Activated naive CD4-positive, alpha-beta T cell treated with anti-CD3 and anti-CD28 coated beads, Interleukin-2, amount 10 ng/mL, durations not matched to agents 7 days and 5 days (primary cell): ENCODE results near the gene KANK3.
"Not testable (repeated sequence)": the region's sequence is repeated elsewhere in the genome, so short reads cannot be mapped to it uniquely, and the experiment has no call there.

Experiments
- CTCF ChIA-PET: fragments of 350-600 bp; sonication (Branson Sonifier 250); formaldehyde crosslinking; loops from one replicate; lab custom pipeline; 2021; ENCODE audit warnings: antibody characterized with exemption; lab: Charles Lee
- DNase-seq: peaks from one replicate; pipeline ENCODE4 v3.0.0-alpha.2; 2020
- H3K27ac Mint-ChIP-seq: one replicate; pipeline ENCODE4 v1.8.0; 2021; ENCODE audit warnings: mild to moderate bottlenecking, moderate library complexity, mixed read lengths
- H3K27me3 Mint-ChIP-seq: one replicate; pipeline ENCODE4 v1.8.0; 2021; ENCODE audit warnings: mild to moderate bottlenecking, mixed read lengths
- H3K36me3 Mint-ChIP-seq: one replicate; pipeline ENCODE4 v1.8.0; 2021; ENCODE audit warnings: mixed read lengths
- H3K4me1 Mint-ChIP-seq: one replicate; pipeline ENCODE4 v1.8.0; 2021; ENCODE audit warnings: mixed read lengths
- H3K4me3 Mint-ChIP-seq: one replicate; pipeline ENCODE4 v1.8.0; 2021; ENCODE audit warnings: mild to moderate bottlenecking, moderate library complexity, mixed read lengths
- H3K9me3 Mint-ChIP-seq: one replicate; pipeline ENCODE4 v1.8.0; 2021; ENCODE audit warnings: mixed read lengths

KANK3 gene

DNA sequence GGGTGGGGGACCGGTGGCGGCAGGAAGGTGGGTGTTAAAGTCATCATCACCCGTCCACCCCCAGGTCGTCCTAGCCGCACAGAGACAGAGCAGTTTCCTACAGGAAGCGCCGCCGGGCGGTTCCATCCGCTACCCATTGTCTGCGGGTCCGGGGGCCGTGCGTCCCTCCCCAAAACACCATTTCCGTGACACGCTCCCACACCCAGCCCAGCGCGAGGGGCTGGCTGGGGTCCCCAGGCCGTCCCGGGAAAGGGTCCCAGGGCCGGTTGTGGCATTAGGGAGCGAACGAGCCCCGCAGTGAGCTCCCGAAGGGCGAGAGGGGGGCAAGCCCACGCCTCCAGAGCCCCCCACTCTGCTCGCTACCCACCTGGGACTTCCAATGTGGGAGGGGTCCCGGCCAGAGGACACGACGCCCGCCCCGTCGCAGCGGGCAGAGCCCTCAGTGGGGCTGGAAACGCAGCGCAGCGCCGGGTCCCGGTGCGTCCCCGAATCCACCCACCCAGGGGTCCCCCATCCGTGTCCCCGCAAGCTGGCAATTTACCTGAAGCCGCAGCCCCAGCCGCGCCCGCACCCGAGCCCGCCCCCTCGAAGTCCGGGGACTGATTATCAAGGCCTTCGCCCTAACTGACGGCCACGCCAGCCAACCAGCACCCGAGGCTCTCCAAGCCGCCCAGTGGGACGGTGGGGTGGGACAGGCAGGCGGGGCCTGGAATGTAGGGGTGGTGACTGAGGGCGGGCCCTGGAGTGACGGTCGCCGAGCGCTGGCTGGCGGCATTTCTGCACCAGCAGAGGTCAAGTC is at the start of gene KANK3:
KANK3 (minus strand) TSS at position 579 of the 799 bp plus-strand sequence. CDS start 5,434 bp downstream, outside the sequence.
- H3K4me1 Mint-ChIP-seq: peaks cover 18% of the 10 kb centered on the region
- peaks cover 82% of the 10 kb centered on the region for H3K27me3 Mint-ChIP-seq

DNA sequence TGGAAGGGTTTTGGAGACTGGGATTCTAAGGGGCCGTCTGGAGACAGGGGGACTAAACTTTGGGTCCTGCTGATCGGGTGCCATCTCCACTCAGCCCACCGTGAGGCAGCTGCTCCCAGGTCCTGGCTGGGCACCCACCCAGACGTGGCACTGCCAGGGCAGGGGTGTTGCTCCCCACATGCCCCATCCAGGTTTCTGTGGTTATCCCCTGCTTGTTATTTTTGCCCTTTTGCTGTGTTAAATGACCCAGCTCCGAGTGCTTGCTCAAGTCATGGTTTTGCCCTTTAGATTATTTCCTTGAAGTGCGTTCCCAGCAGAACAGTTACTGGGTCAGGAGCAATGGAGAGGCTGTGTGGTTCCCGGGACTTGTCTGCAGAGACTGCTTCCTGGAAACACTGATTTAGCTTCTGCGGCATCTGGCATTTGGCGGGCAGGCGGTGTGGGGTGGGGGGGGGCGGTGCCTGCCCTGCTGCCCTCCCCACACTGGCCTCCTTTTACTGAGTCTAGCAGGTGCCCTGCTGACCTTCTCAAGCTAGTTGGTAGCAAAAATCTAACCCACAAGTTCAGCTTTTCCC is 49.0 kb upstream of the KANK3 start:
- Mint-ChIP-seq H3K9me3 (no peaks in the 10 kb centered on the region), H3K36me3 (peaks cover 8% of the 10 kb centered on the region), H3K4me3 (no peak overlapping the region), H3K27ac (no peak overlapping the region), H3K4me1 (peaks cover 41% of the 10 kb centered on the region), H3K27me3 (no peaks in the 10 kb centered on the region)
- DNase-seq: no peak
- CTCF ChIA-PET: interaction anchor here (0.8 kb wide), 1 partner anchor 20 kb away, joined by 3 read pairs; no protein-coding TSS in a partner anchor

More for the DNA sequence above, at the start of gene KANK3:
- CTCF ChIA-PET: interaction anchor here (5.2 kb wide), 1 partner anchor 11 kb away, joined by 37 read pairs; no protein-coding TSS in a partner anchor
- peak; percentile 97 for DNase-seq
- no peaks in the 10 kb centered on the region for H3K36me3 Mint-ChIP-seq
- H3K9me3 Mint-ChIP-seq: no peaks in the 10 kb centered on the region
- H3K27ac Mint-ChIP-seq: peak within 1 kb of the TSS; percentile 77
- peak within 1 kb of the TSS; percentile 85 for H3K4me3 Mint-ChIP-seq

DNA sequence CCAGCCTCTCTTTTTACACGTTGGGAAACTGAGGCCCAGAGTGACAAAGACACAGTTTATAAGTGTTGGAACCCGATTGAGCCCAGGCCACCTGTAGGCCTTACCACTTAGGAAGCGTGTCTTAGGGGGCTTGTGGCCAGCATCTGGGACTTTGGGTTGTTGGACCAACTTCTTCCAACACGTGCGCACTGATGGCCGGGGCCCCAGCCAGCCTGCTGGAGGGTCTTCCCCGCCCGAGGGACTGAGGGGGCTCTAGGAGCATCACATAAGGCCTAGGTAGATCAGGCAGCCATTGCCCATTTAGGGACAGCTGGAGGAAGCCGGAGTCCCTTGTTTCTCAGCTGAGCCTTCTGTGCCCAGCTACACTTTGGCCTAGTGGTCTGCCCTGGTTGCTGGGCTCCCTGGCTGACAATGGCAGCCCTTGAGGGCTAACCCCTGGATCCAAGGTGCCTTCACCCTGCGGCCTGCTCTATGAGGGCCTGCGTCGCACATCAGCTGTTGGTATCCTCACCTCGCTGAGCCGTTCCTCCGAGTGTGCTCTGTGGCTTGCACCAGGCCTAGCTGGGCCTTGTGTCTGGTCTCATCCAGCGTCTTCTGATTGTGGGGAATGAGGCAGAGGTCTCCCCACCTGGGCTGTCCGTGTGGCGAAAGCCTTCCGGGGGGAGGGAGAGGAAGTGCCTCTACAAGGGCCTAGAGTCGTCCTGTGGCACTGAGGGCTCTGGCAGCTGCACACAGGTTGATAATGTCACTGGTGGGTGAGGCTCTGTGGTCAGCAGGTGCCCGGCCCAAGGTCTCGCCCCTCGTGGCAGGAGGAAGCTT is 48.3 kb upstream of the KANK3 start:
- Mint-ChIP-seq H3K36me3 (peaks cover 8% of the 10 kb centered on the region), H3K27me3 (no peaks in the 10 kb centered on the region), H3K9me3 (peaks cover 4% of the 10 kb centered on the region), H3K4me3 (peak overlapping the region; percentile 72), H3K27ac (peak overlapping the region; percentile 84), H3K4me1 (peaks cover 38% of the 10 kb centered on the region)
- no peak for DNase-seq
- CTCF ChIA-PET: interaction anchor here (0.8 to 2.2 kb wide), 2 partner anchors 20 to 37 kb away, joined by 3 to 10 read pairs; no protein-coding TSS in a partner anchor

DNA sequence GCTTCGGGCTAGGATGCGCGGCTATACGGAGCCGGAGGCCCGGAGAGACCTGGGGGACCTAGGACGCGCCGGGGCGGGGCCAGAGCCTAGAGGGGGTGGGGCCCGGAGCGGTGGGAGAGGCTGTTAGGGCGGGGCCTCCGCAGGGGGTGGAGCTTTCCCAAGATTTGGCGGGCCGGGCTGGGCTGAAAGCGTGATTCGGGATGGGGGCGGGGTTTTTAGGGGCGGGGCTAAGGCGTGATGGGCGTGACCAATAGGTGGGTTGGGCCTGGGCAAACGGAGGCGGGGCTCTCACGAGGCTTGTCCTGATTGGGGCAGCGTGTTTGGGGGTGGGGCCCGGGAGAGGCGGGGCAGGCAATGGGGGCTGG is 47.5 kb upstream of the KANK3 start:
- peaks cover 4% of the 10 kb centered on the region for H3K9me3 Mint-ChIP-seq
- peak overlapping the region; percentile 72 for H3K4me3 Mint-ChIP-seq
- H3K27me3 Mint-ChIP-seq: no peaks in the 10 kb centered on the region
- DNase-seq: peak; percentile 96
- CTCF ChIA-PET: interaction anchor here (1.1 to 2.2 kb wide), 2 partner anchors 37 to 42 kb away, joined by 3 to 10 read pairs; no protein-coding TSS in a partner anchor
- peaks cover 32% of the 10 kb centered on the region for H3K4me1 Mint-ChIP-seq
- peak overlapping the region; percentile 84 for H3K27ac Mint-ChIP-seq
- peaks cover 9% of the 10 kb centered on the region for H3K36me3 Mint-ChIP-seq

DNA sequence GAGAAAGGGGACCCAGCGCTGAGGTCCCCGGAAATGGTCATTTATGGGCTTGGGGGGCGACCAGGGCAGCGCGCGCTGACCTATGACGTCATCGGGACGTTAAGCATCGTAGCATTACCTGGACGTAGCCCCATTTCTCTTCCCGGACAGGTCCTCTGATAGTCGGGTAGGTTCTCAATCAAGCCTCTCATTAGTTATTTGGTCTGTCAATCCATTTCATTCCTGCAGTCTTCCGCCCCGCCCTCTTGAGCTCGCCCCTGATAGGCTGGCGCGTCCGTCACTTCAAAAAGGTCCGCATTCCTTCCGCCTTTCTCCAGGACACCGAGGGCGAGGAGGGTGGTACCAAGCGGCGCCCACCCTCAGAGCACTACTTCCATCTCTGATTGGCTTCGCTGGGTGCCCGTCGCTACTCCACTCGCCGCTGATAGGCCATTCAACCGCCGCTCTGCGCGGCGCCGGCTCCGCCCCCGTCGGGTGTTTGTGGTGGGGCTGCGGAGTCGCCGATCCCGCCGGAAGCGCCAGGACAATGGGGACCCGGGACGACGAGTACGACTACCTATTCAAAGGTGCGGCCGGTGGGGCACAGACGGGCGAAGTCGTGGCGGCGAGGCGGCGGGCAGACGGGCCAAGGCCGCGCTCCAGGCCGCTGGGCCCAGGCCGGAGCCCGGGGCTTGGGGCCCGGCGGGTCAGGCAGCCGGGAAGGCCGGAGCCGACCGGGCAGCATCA is 47.0 kb upstream of the KANK3 start, which contains the start of gene RAB11B:
RAB11B (plus strand) TSS at position 470 of the 726 bp plus-strand sequence; CDS start at position 527, 57 bp downstream.
- Mint-ChIP-seq H3K27ac (peak within 1 kb of the TSS; percentile 99), H3K9me3 (peaks cover 4% of the 10 kb centered on the region), H3K36me3 (peaks cover 9% of the 10 kb centered on the region), H3K4me1 (peaks cover 32% of the 10 kb centered on the region), H3K27me3 (no peaks in the 10 kb centered on the region), H3K4me3 (peak within 1 kb of the TSS; percentile 93)
- DNase-seq: peak; percentile 99
- CTCF ChIA-PET: interaction anchor here (1.1 to 2.2 kb wide), 2 partner anchors 36 to 42 kb away, joined by 3 to 10 read pairs; no protein-coding TSS in a partner anchor

DNA sequence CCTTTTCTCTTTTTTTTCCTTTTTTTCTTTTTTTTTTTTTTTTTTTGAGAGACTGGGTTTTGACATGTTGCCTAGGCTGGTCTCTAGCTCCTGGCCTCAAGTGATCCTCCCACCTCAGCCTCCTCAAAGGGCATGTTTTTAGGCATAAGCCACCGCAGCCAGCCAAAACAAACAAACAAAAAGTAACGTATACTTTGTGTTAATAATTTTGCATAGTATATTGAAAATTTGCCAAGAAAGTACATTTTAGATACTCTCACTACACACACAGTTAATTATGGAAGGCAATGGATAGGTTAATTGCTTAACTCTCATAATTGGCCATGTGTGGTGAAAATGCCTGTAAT is 45.5 kb upstream of the KANK3 start:
- Mint-ChIP-seq H3K9me3 (peaks cover 4% of the 10 kb centered on the region), H3K4me1 (peaks cover 39% of the 10 kb centered on the region), H3K27me3 (no peaks in the 10 kb centered on the region), H3K36me3 (peaks cover 9% of the 10 kb centered on the region), H3K4me3 (no peak overlapping the region), H3K27ac (no peak overlapping the region)
- DNase-seq: no peak
- CTCF ChIA-PET: no interaction called here

DNA sequence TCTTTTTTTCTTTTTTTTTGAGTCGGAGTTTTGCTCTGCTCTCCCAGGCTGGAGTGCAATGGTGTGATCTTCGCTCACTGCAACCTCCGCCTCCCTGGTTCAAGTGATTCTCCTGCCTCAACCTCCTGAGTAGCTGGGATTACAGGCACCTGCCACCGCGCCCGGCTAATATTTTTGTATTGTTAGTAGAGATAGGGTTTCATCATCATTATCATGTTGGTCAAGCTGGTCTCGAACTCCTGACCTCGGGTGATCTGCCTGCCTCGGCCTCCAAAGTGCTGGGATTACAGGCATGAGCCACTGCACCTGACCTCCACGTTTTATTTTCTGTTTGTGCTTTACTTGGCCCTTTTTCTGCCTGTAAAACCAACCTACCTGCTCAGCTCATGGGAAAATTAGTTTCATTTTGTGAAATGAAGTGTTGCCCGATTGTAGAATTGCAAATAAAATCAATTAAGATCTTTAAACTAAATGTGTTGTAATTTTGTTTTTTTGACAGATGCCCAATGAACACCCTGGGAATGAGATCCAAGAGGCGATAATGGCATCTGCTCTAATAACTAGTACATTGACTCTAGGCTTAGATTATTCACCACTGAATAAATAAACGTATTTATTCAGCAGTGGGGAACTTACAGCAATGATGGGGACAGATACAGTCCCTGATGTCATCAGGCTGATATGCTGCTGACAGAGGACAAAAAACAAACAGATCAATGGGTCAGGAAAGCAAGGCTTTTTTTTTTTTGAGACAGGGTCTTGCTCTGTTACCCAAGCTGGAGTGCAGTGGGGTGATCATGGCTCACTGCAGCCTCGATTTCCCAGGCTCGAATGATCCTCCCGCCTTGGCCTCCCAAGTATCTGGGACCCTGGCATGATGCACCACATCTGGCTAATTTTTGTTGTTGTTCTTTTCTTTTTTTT is 44.9 kb upstream of the KANK3 start:
- Mint-ChIP-seq H3K27ac (peak overlapping the region; percentile 52), H3K9me3 (peaks cover 4% of the 10 kb centered on the region), H3K4me1 (peaks cover 37% of the 10 kb centered on the region), H3K36me3 (peaks cover 9% of the 10 kb centered on the region), H3K27me3 (no peaks in the 10 kb centered on the region), H3K4me3 (peak overlapping the region; percentile 31)
- CTCF ChIA-PET: interaction anchor here (0.8 to 0.9 kb wide), 2 partner anchors 10 to 190 kb away, joined by 3 read pairs; no protein-coding TSS in a partner anchor
- DNase-seq: no peak

DNA sequence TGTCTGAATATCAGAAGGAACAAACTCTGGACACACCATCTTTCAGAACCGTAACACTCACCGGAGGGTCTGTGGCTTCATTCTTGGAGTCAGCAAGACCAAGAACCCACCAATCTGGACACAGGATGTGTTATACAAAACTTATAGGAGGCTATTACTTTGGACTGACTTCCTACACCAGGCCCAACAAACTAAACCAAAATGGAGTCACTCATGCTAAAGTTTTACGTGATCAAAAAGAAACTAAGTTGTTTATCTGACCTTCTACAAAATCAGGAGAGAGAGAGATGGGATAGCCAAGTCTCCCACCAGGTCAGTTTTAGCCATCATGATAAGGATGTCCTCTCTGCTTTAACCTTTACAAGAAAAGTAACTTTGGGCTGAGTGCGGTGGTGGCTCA is 43.9 kb upstream of the KANK3 start:
- H3K27me3 Mint-ChIP-seq: no peaks in the 10 kb centered on the region
- CTCF ChIA-PET: interaction anchor here (0.8 kb wide), 1 partner anchor 9 kb away, joined by 3 read pairs; no protein-coding TSS in a partner anchor

DNA sequence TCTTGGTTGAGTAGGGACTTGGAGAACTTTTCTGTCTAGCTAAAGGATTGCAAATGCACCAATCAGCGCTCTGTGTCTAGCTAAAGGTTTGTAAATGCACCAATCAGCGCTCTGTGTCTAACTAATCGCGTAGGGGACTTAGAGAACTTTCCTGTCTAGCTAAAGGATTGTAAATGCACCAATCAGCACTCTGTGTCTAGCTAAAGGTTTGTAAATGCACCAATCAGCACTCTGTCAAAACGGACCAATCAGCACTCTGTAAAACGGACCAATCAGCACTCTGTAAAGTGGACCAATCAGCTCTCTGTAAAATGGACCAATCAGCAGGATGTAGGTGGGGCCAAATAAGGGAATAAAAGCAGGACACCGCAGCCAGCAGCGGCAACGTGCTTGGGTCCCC is 43.4 kb upstream of the KANK3 start:
- H3K36me3 Mint-ChIP-seq, CTCF ChIA-PET, H3K4me3 Mint-ChIP-seq, H3K27me3 Mint-ChIP-seq, H3K27ac Mint-ChIP-seq, H3K9me3 Mint-ChIP-seq, DNase-seq: not testable (repeated sequence)
- peaks cover 26% of the 10 kb centered on the region for H3K4me1 Mint-ChIP-seq

More for the DNA sequence above, 43.9 kb upstream of the KANK3 start:
- no peak for DNase-seq
- Mint-ChIP-seq H3K27ac (no peak overlapping the region), H3K9me3 (peaks cover 4% of the 10 kb centered on the region), H3K4me1 (peaks cover 31% of the 10 kb centered on the region), H3K4me3 (no peak overlapping the region), H3K36me3 (peaks cover 9% of the 10 kb centered on the region)

DNA sequence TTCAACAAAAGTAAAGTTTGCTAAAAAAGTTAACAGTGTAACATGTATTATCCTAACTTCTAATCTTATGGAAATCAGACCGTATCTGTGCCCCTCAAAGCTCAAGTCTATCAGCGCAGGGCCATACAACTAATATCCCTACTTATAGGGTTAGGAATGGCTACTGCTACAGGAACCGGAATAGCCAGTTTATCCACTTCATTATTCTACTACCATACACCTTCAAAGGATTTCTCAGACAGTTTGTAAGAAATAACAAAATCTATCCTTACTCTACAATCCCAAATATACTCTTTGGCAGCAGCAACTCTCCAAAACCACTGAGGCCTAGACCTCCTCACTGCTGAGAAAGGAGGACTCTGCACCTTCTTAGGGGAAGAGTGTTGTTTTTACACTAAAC is 42.5 kb upstream of the KANK3 start:
- H3K27me3 Mint-ChIP-seq, CTCF ChIA-PET, H3K36me3 Mint-ChIP-seq, H3K27ac Mint-ChIP-seq, H3K4me3 Mint-ChIP-seq, DNase-seq, H3K9me3 Mint-ChIP-seq: not testable (repeated sequence)
- H3K4me1 Mint-ChIP-seq: peaks cover 19% of the 10 kb centered on the region

DNA sequence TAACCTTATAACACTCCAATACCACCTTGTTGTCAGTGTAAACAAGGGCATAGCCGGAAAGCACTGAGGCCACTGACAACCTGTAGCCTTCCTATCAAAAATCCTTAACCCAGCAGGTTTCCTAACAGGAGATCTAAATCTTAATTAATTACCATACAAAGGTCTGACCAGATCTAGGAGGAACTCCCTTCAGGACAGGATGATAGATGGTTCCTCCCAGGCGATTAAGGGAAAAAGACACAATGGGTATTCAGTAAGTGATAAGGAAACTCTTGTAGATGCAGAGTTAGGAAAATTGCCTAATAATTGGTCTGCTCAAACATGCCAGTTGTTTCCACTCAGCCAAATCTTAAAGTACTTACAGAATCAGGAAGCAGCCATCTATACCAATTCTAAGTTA is 42.0 kb upstream of the KANK3 start:
- H3K36me3 Mint-ChIP-seq, H3K9me3 Mint-ChIP-seq, CTCF ChIA-PET, H3K27ac Mint-ChIP-seq, H3K4me3 Mint-ChIP-seq, DNase-seq, H3K27me3 Mint-ChIP-seq: not testable (repeated sequence)
- peaks cover 19% of the 10 kb centered on the region for H3K4me1 Mint-ChIP-seq

DNA sequence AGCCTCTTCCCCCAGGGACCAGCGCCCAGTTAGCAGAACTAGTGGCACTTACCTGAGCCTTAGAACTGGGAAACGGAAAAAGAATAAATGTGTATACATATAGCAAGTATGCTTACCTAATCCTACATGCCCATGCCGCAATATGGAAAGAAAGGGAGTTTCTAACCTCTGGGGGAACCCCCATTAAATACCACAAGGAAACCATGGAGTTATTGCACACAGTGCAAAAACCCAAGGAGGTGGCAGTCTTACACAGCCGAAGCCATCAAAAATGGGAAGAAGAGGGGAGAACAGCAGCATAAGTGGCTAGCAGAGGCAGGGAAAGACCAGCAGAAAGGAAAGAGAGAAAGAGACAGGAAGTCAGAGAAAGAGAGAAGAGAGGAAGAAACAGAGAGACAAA is 41.5 kb upstream of the KANK3 start:
- H3K36me3 Mint-ChIP-seq, H3K9me3 Mint-ChIP-seq, H3K27me3 Mint-ChIP-seq, H3K4me3 Mint-ChIP-seq, DNase-seq, CTCF ChIA-PET, H3K27ac Mint-ChIP-seq: not testable (repeated sequence)
- H3K4me1 Mint-ChIP-seq: peaks cover 16% of the 10 kb centered on the region
